Right renal pelvis (tissue), 4 donors: ENCODE results near the gene GRIK5. TPM values are rescaled to one million over a fixed set of nuclear protein-coding genes. Genes with fewer than 3 reads are reported as not detected.
"Not testable (repeated sequence)": the region's sequence is repeated elsewhere in the genome, so short reads cannot be mapped to it uniquely, and the experiment has no call there.

Experiments used
- DNase-seq, 4 donors: peaks; one replicate each; pipeline ENCODE4 v3.0.0-alpha.2; 2013; ENCODE audit warnings: low read depth in 4 of 4, low spot score in 3 of 4, missing footprints in 1 of 4
- polyA plus RNA-seq, 4 donors: library from polyadenylated mRNA; unstranded; fragments of 120-200 nt; gene quantifications; one replicate each; pipeline ENCODE4 v1.2.1, GENCODE V29; 2013; ENCODE audit not compliant: insufficient read length in 4 of 4

GRIK5 gene
- polyA plus RNA-seq, 4 donors: 21.5 to 26.9 (median 22.8) TPM

GRCh38 chr19:42021185-42021584, 48.8 kb downstream of the GRIK5 start:
- no peak for DNase-seq

- DNase-seq: no peak
Observed at GRCh38 chr19:42018503-42019193, 51.4 kb downstream of the GRIK5 start.

- DNase-seq: no peak
Observed at GRCh38 chr19:42017040-42017439, 53.0 kb downstream of the GRIK5 start.

- DNase-seq: not testable (repeated sequence)
Observed at GRCh38 chr19:42012747-42013146, 57.3 kb downstream of the GRIK5 start.

GRCh38 chr19:42010245-42011126, 59.5 kb downstream of the GRIK5 start:
- DNase-seq: no peak

GRCh38 chr19:42006569-42006968, 63.4 kb downstream of the GRIK5 start:
- no peak for DNase-seq

- DNase-seq: no peak
Observed at GRCh38 chr19:42005504-42005903, 64.5 kb downstream of the GRIK5 start.

- DNase-seq: no peak
Observed at GRCh38 chr19:42003506-42004294, 66.3 kb downstream of the GRIK5 start.

- no peak for DNase-seq
Observed at GRCh38 chr19:41999878-42000208, 70.2 kb downstream of the GRIK5 start.

- no peak for DNase-seq
Observed at GRCh38 chr19:41999071-41999877, 70.7 kb downstream of the GRIK5 start.

GRCh38 chr19:41998246-41999020, 71.6 kb downstream of the GRIK5 start:
- DNase-seq: no peak

GRCh38 chr19:41997851-41998229, 72.2 kb downstream of the GRIK5 start:
- no peak for DNase-seq

- DNase-seq: peak; percentile 25 to 43 (median 32)
Observed at GRCh38 chr19:41997121-41997850, 72.7 kb downstream of the GRIK5 start.

GRCh38 chr19:41995959-41996797, 73.8 kb downstream of the GRIK5 start:
- no peak for DNase-seq

- DNase-seq: no peak
Observed at GRCh38 chr19:41994994-41995958, 74.7 kb downstream of the GRIK5 start.

- DNase-seq: no peak
Observed at GRCh38 chr19:41994521-41994971, 75.5 kb downstream of the GRIK5 start.
